ENCODE measurements around the gene IL20RA.

GRCh38 chr6:136990754-136991153 is 54.0 kb downstream of the IL20RA start:
- TF ChIP-seq CTCF (IDR thresholded peaks at IDR 0.05; ENCODE audit: extremely low read depth in 1 of 2, insufficient read depth in 1 of 2, low read depth in 1 of 2, low read length in 2 of 2): no peak
- TF ChIP-seq POLR2A (IDR thresholded peaks at IDR 0.05; ENCODE audit: low read depth, low read length): no peak
- no peak for TF ChIP-seq EZH2 (IDR thresholded peaks at IDR 0.05; ENCODE audit: borderline replicate concordance, low read depth, low read length, severe bottlenecking)
- TF ChIP-seq MYC (IDR thresholded peaks at IDR 0.05; ENCODE audit: low read depth, low read length): no peak
- no peak for TF ChIP-seq POLR2AphosphoS5 (IDR thresholded peaks at IDR 0.05; ENCODE audit: insufficient read depth, low read depth, low read length)
- TF ChIP-seq JUN (IDR thresholded peaks at IDR 0.05; ENCODE audit: borderline replicate concordance, insufficient read depth, insufficient read length, low read depth): no peak
- TF ChIP-seq MAX (IDR thresholded peaks at IDR 0.05; ENCODE audit: insufficient read depth, insufficient read length): no peak

Data from endothelial cell of umbilical vein (primary cell).